VCaP (cell line): ENCODE results near the gene OPRM1.
"Not testable (repeated sequence)": the region's sequence is repeated elsewhere in the genome, so short reads cannot be mapped to it uniquely, and the experiment has no call there.

Experiments
- H3K27ac ChIP-seq: fragments of 450-650 bp; 2 replicates; pipeline ENCODE4 v1.5.1; 2017
- TF ChIP-seq, protein P1 (sequence below): fragments of 450-650 bp; conservative IDR thresholded peaks from 2 replicates; pipeline ENCODE4 v1.5.1; 2017; ENCODE audit warnings: mild to moderate bottlenecking, moderate library complexity

Gene OPRM1

GRCh38 chr6:154058963-154059680, 20.1 kb downstream of the OPRM1 start:
- TF ChIP-seq, protein P1, sequence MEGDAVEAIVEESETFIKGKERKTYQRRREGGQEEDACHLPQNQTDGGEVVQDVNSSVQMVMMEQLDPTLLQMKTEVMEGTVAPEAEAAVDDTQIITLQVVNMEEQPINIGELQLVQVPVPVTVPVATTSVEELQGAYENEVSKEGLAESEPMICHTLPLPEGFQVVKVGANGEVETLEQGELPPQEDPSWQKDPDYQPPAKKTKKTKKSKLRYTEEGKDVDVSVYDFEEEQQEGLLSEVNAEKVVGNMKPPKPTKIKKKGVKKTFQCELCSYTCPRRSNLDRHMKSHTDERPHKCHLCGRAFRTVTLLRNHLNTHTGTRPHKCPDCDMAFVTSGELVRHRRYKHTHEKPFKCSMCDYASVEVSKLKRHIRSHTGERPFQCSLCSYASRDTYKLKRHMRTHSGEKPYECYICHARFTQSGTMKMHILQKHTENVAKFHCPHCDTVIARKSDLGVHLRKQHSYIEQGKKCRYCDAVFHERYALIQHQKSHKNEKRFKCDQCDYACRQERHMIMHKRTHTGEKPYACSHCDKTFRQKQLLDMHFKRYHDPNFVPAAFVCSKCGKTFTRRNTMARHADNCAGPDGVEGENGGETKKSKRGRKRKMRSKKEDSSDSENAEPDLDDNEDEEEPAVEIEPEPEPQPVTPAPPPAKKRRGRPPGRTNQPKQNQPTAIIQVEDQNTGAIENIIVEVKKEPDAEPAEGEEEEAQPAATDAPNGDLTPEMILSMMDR = no peak
- no peak overlapping the region for H3K27ac ChIP-seq

DNA sequence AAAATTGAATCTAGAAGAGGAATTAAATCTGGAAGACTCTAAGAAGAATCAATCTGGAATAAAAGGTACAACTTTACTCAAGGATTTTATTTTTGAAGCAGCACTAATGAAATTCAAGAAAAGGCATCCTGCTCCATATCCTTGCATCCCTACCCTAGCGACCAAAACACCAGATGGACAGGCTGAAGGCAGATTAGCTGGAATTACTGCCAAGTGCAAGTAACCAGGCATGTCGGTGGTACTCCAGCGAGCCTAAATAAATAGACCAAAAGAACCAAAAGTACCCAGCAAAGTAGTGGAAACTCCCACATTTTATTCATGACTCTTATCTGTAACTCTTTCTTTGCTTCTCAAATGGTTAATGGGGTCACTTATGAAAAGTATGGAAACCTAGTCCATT, 21.0 kb downstream of the OPRM1 start:
- TF ChIP-seq, protein P1 = no peak
- H3K27ac ChIP-seq = no peak overlapping the region

GRCh38 chr6:154070041-154070440, 31.0 kb downstream of the OPRM1 start:
- TF ChIP-seq, protein P1 = no peak
- no peak overlapping the region for H3K27ac ChIP-seq

- no peak overlapping the region for H3K27ac ChIP-seq
- TF ChIP-seq, protein P1 = no peak
These were observed 31.6 kb downstream of the OPRM1 start for GRCh38 chr6:154070657-154071056.

DNA sequence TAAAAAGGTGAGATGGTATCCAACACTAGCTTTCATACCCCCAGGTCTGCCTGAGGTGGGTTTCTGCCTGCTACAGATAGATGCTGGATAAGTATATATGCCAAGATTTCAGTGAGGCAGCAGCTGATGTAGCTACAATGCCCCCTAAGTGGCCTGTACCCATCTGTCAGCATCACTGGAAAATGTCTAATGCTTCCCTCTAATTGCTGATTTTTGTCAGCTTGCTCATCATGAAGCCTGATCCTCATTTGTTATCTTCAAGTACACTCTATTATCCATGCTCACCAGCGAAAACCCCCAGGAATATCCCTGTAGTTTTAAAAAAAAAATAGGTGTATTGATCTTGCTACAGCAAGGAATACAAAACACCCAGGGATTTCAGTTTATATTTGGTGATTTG, 32.2 kb downstream of the OPRM1 start:
- TF ChIP-seq, protein P1 = no peak
- H3K27ac ChIP-seq = no peak overlapping the region

DNA sequence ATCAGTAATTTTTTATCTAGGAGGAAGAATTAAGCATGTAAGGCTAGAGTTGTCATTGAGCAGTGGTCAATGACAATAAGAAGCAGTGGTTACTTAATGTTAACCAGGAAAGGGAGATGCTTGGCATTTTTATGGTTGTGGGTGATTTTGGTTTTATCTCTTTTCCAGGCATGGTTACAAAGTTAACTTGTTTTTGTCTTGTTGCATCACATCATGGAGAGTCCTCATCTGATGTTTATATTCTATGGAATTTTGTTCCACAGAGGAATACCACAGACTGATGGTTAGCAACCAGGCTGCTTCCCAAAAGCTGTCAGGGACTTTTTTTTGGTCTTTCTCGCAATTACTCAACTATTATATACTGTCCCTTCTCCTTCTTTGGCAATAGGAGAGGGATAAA, 32.7 kb downstream of the OPRM1 start:
- H3K27ac ChIP-seq = no peak overlapping the region
- TF ChIP-seq, protein P1 = no peak

DNA sequence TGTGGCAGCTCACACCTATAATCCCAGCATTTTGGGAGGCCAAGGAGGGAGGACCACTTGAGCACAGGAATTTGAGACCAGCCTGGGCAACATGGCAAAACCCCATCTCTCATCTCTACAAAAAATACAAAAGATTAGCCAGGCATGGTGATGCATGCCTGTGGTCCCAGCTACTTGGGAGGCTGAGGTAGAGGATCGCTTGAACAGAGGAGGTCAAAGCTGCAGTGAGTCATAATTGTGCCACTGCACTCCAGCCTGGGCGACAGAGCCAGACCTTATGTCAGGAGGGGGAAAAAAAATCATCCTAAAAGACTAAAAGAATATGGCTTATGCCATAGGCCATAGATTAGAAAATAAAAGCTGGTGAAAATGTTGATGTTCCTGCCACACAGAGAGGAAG, 39.6 kb downstream of the OPRM1 start:
- not testable (repeated sequence) for H3K27ac ChIP-seq

DNA sequence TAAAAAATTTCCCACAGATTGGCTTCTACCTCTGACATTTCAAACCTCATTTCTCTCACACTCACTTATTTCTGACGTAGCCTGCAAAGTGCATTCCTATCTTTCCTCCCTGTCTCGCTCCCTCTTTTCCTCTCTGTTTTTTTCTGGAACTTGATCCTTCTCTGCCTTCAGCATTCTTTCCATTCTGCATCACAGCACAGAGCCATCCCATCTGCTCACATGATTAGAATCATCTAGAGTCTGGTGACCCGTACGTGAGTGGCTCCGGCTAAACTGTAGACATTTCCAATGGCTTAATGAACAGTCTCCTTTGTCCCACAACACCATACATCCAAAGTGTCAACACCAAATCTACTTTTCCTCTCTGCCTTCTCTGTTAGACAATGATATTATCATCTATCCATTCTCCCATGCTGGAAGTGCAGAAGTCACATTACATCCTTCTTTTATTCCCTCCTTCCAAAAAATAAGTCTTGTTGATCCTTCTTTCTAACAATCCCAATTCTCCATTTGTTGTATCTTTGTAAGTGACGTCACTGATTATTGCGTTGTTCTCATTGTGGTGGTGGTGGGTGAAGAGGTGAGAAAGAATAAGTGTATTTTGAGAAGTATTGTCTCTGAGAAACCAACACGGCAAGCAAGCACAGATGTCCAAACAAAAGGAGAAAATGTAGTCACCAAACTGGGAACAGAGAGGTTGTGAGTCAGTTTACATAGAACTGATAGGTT, 41.6 kb downstream of the OPRM1 start:
- no peak overlapping the region for H3K27ac ChIP-seq
- TF ChIP-seq, protein P1 = no peak
